GM19397 (cell line): ENCODE data around the gene SLIT3.
"Not testable (repeated sequence)": the region's sequence is repeated elsewhere in the genome, so short reads cannot be mapped to it uniquely, and the experiment has no call there.

Source experiments
- ATAC-seq: cut with Tn5 transposase; IDR thresholded peaks from one replicate; pipeline ENCODE4 v1.9.1; 2021; ENCODE audit warnings: mild to moderate bottlenecking, moderate library complexity; ENCODE audit not compliant: unreplicated experiment

Gene SLIT3

DNA sequence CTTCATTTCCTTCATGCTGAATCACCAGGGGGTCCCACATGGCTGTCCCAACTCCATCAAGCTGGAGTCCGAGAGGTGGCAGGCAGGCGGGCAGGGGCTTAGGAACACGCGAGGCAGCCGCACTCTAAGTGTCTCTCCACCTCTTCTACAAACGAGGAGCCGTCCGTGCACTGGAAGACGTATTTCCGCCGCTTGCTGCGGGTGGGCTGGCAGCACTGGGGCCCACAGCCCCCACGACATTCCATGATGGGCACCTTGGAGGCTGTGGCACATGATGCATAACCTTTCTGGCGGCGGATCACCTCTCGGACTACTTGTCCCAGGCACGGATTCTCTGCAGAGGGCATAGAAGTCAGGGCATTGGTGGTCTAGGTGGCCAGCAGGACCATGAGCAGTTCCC lies 634.6 kb downstream of the SLIT3 start:
- ATAC-seq = no peak

DNA sequence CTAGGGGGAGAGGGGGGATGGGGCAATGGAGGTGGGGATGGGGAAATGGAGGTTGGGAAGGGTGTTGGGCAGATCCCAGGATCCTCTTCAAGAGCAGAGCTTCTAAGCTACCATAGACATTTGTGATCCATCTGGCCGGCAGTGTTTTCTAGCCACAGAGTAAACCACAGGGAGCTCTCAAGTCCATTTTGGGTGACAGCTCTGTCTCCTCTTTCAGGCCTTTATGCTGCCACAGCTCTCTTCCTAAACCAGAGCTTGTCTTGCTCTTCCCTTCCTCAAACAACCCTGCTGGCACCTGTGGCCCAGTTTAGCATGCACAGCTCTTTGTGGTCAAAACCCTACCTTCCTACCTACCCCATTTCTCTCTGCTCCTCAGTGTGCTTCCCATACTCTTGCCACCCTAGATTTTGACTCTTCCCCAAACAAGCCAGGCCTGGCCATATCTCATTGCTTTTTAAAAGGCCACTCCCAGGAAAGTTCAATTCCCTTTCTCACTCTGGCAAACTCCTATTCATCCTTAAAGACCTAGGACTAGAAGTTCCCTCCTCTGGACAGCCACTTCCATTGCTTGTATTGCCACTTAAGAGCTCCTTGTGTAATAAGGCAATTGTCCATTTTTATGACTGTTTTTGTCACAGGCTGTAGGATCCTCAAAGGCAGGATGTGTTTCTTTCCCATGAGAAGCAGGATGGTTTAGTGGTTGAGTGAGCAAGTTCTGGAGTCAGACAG lies 637.5 kb downstream of the SLIT3 start:
- ATAC-seq = no peak

DNA sequence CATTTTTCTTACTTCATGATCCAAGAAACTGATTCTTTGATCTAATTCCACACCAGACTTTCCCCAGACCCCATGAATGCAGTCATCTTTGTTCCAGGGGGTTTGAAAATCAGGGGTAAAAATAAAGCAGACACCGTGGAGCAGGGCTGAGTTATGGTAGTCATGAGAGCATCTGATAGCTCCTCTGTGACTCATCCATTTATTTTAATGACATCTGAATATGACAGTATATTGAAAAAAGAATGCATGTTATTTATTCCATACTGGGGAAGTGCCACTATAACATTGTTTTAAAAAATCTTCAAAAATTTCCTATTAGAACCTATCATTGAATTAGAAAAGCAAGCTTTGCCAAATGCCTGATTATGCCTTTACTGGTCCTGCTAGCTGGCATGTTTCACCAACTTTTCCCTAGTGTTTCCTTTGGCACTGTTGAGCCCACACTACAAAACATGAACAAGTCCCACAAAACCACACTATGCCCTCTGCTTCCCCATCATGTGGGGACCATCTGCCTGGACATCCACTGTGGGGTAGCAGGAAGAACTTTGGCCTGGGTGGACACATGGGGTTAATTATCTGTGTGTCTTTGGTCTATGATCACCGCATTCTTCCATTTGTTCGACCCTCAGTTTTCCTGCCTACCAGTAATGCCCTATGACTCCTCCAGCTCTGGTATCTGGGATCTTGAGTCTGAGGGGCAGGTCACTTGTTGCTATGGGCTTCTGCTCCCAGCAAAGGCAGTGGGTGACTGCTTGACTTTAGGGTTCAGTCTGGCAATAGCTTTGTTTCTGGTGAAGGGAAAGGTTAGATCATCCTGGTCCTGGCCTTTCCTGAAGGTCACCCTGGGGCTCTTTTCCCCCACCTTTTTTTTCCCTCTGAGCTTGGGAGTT lies 639.1 kb downstream of the SLIT3 start:
- ATAC-seq = no peak

DNA sequence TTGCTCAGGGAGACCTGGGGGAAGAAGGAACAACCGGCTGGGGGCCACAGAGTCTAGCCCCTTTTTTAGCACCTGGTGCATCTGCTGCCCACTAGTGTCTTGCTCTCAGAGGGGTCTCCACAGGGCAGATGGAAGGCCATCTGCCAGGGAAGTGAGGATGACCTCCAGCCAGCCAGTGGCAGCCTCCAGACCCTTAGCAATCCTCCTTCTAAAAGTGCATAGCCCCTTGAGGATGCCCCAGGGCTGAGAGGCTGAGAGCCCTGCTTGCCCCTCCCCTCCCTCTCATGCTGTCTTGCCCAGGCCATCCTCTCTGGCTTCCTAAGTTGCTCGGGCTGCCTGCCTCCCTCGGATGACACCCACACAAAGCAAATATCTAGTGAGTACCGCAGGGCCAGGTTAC lies 640.2 kb downstream of the SLIT3 start:
- no peak for ATAC-seq

DNA sequence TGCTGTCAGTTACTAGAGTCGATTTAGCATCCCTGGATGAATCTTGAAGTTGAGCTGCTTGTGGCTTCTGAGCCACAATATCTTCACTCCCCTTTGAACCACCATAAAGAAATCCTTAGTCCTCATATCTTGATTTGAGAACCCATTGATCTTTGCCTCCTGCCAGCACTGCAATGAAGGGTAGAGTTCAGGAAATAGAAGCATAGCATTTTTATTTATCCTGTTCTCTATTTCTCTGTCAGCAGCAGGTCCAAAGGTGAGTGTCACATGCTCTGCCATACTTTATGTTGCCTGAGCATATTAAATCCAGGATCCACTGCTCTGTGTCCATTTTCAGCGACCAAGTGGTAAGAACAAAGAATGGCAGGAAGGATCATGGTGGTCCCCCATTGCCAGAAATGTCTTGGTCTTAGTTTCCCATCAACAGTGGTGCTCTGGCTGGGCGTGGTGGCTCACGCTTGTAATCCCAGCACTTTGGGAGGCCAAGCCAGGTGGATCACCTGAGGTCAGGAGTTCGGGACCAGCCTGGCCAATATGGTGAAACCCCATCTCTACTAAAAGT lies 641.6 kb downstream of the SLIT3 start:
- no peak for ATAC-seq

DNA sequence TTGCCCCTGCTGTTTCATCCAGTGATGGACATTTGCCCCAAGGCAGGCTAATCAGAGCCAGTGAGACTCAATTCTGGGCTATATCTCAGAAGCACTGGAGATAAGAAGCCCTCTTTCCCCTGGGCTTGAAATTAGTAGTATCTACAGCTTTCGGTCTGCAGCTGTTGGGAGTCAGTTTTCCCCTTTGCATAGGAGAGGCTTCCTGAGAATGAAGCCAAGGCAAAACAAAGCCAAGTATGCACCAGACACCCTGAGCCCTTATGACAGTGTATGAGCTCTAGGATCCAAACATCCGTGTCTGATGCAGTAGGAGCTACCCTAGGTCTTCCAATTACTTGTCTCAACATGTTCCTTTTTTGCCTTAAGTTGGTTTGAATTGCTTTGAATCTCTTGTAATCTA lies 642.5 kb downstream of the SLIT3 start:
- ATAC-seq = no peak

DNA sequence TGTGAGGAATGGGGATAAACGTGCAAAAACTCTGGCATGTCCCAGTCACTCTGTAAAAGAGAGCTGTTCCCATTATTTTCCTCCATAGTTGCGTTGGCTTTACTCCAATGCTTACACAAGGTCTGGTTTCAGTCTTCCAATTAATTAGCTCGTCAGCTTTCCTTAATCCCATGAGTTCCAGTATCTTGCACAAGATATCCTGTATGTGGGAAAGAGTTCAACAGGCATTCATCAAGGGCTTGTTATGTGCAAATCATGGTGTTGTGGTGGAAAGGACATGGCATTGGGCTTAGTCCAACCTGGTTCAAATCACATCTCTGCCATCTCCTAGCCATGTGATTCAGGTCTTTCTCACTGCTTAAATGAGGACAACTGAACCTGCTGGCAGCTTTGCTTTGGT lies 644.3 kb downstream of the SLIT3 start:
- ATAC-seq = no peak

DNA sequence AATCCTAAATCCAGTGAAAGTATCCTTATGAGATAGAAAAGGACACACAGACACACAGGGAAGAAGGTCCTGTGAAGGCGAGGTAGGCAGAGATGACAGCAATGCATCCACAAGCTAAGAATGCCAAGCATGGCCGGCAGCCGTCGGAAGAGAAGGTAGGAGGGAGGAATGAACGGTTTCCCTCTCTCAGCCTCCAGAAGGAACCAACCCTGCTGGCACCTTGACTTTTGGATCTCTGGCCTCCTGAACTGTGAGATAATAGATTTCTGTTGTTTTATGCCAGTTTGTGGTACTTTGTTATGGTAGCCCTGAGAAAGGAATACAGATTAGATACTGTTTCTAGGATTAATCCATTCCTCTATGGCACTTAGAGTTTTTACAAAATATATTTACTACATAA lies 645.6 kb downstream of the SLIT3 start:
- no peak for ATAC-seq

DNA sequence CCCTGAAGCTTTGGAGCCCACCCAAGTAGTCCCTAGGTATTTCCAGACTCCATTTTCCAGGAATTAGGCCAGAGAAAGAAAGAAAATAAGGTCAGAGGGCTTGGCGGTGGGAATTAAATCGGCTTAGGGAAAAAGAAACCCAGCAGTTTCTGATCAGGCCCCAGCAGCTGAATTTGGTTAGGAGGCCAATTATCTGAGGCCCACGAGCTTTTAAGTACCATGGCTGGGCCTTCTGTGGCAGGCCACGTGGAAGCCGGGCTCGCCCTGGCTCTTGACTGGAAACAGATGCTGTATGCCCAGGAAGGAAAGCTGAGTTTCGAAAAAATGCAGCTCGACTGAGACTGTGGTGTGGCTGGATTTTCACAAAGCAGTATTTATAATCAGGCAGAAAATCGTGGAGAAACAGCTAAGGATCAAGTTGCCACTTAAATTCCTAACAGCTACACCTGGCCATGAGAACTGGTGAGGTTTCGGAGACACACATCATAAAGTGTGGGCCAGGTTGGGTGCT lies 646.7 kb downstream of the SLIT3 start:
- ATAC-seq = no peak

DNA sequence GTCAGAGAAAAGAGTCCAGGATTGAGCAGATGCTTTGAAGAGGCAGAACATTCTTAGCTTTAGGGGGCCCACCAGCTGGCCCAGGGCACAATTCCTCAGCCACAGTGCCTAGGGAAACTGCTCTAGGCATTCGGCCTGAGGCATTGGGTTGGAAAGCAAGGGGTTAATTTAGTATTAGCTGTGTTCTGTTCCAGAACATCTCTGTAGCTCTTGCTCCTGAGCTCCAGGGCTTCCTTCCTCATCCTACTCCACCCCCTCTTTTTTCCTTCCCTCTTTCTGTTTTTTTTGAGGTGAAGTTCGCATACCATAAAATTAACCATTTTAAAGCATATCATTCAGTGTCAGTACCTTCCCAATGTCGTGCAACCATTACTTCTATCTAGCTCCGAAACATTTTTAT lies 647.3 kb downstream of the SLIT3 start:
- no peak for ATAC-seq

DNA sequence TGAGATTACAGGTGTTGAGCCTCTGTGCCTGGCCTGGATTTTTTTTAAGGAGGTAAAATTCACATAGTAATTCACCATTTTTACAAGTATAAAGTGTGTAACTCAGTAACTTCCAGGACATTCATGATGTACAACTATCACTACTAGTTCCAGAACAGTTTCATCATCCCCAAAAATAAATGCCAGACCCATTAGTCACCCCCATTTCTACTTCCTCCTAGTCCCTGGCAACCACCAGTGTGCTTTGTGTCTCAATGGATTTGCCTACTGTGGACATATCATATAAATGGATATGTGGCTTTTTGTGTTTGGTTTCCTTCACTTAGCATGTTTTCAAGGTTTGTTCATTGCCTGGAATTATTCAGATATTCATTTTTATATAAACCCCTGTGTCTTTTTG lies 649.3 kb downstream of the SLIT3 start:
- ATAC-seq = no peak

DNA sequence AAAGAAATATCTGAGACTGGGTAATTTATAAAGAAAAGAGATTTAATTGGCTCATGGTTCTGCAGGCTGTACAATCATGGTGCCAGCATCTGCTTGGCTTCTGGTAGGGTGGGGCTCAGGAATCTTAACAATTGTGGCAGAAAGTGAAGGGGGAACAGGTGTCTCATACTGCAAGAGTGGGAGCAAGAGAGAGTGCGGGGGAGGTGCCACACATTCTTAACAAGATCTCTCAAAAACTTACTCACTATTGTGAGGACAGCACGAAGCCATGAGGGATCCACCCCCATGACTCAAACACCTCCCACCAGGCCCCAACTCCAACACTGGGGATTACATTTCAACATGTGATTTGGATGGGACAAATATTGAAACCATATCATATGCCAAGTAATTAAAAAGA lies 651.6 kb downstream of the SLIT3 start:
- no peak for ATAC-seq

DNA sequence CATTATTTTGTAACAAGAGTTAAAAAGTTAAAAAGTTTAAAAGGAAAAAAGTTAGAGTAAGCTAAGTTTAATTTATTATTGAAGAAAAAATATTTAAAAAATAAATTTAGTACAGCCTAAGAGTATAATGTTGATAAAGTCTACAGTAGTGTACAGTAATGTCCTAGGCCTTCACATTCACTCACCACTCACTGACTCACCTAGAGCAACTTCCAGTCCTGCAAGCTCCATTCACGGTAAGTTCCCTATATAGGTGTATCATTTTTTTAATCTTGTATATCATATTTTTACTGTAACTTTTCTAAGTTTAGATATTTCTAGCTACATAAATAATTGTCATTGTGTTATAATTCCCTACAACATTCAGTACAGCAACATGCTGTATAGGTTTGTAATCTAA lies 652.4 kb downstream of the SLIT3 start:
- ATAC-seq = no peak

DNA sequence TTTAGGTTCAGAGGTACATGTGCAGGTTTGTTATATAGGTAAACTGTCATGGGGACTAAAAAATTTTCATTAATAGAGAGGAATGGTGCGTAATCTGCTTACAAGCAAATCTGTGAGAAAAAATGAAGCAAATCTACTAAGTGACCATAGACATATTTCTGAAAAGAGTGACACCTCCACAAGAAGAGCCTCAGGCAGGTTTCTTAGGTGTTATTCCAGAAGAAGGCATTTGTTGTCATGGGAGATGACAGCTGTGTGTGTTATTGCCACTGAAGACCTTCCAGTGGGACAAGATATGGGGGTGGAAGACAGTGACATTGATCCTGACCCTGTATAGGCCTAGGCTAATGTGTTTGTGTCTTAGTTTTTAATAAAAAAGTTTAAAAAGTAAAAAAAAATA lies 652.9 kb downstream of the SLIT3 start:
- ATAC-seq = no peak

DNA sequence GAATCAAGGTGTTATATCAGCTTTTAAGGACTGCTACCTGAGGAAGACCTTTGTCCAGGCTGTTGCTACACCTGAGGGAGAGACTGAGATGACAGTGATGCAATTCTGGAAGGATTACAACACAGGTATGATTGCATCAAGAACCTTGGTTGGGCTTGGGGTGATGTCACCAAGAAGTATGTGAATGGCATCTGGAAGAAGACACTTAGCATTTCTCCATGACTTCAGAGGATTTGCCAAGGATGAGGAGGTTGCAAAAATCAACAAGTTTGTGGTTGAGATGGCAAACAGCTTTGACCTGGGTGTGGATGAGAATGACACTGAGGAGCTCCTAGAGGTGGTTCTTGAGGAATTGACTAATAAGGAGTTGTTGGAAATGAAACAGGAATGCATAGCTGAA lies 653.9 kb downstream of the SLIT3 start:
- ATAC-seq = no peak

DNA sequence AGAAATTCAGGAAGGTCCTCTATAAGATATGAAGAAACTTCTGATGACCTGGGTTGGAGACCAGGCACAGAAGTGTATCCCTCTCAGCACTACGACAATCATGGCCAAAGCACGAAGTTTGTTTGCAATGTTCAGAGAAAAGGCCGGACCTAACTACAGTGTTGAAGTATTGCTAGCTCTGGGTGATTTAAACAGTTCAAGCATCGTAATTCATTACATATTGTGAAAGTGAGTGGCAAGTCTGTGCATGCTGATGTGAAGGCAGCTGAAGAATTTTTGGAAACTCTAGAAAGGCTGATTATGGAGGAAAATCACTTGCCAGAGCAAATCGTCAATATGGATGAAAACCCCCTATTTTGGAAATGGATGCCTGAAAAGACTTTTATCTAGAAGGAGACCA lies 654.6 kb downstream of the SLIT3 start:
- no peak for ATAC-seq

DNA sequence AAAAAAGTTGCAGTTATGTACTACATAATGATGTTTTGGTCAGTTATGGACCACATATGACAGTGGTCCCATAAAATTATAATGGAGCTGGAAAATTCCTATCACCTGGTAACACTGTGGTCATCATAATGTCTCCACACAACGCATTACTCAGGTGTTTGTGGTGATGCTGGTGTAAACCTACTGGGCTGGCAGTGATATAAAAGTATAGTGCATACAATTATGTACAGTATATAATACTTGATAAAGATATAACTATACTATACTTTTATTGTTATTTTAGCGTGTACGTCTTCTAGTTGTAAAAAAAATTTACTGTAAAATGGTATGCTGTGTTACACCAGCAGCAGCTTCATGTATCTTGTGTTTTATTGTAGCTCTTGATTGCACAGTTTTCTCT lies 655.7 kb downstream of the SLIT3 start:
- ATAC-seq = no peak

DNA sequence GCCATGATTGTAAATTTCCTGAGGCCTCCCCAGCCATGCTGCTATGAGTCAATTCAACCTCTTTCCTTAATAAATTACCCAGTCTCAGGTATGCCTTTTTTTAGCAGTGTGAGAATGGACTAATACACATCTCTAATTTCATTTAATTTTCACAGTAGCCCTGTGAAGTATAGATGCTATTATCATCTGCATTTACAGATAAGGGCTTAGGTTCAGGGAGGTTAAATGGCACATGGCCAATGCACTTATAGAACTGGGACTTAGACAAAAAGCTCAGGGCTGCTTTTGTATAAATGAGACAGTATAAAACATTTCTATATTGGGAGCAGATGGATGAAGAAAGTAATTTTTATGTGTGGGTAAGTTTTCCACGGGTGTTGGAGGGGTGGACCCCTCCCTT lies 658.9 kb downstream of the SLIT3 start:
- no peak for ATAC-seq

DNA sequence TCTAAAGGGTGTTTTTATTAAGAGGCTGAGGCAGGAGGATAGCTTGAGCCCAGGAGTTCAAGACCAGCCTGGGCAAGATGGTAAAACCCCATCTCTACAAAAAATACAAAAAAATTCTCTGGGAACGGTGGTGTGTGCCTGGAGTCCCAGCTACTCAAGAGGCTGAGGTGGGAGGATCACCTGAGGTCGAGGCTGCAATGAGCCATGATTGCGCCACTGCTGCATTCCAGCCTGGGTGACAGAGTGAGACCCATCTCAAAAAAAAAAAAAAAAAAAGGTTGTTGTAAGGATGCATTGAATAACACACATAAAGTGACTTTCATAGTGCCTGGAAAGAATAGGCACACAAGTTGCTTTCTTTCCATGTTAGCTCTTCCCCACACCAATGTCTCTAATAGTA lies 662.1 kb downstream of the SLIT3 start:
- not testable (repeated sequence) for ATAC-seq

DNA sequence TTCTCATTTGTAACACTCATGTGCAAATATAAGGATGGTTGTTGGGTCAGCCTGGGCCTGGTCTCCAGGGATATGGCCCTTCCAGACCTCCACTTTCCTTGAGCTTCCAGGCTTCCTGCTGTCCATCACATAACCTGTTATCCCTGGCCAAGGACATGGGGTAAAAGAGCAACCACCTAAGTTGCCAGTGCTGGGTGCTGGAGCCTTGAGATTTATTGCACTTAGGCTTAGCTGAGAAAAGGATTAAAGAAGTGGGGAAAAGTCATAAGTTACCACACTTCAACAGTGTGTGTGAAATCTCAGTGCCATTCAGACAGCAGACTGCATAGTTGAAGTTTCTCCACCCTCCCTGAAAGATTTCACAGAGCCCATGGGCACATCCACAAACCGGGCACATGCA lies 663.1 kb downstream of the SLIT3 start:
- ATAC-seq = no peak

DNA sequence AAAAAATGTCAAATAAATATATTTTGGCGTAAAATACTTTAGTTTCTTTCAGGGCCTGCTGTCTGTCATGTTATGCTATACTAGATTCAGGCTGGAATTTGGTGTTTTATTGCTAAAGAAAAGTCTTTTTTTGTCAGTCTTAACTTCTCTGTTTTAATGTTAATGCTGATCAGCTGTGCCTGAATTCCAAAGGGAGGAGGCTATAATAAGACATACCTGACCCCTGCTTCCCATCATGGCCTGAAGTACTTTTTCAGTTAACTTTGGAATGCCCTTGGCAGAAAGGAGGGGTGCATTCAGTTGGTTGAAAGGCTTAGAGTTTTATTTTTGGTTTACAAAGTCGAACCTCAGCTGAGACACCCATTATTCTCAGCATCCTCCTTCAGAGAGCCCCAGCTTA lies 663.7 kb downstream of the SLIT3 start:
- ATAC-seq = no peak

DNA sequence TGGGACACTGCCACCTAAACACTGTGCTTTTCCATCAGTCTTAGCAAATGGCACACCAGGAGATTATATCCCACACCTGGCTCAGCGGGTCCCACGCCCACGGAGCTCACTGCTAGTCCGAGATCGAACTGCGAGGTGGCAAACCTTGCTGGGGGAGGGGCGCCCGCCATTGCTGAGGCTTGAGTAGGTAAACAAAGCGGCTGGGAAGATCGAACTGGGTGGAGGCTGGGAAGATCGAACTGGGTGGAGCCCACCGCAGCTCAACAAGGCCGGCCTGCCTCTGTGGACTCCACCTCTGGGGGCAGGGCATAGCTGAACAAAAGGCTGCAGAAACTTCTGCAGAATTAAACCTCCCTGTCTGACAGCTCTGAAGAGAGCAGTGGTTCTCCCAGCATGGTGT lies 670.0 kb downstream of the SLIT3 start:
- ATAC-seq = not testable (repeated sequence)
